Activated T-helper 17 cell treated with anti-CD3 and anti-CD28 coated beads, Interleukin-2, amount 50 U/mL, for 72 hours (primary cell): ENCODE data around the gene PTCSC3. TPM values are rescaled to one million over a fixed set of nuclear protein-coding genes. Genes with fewer than 3 reads are reported as not detected.

Source experiments
- ATAC-seq: fragments of 150-1000 bp; cut with Tn5 transposase; replicated peaks from 2 replicates; pipeline ENCODE4 v1.10.0; 2021; ENCODE audit warnings: mild to moderate bottlenecking, moderate library complexity
- H3K27ac Mint-ChIP-seq: one replicate; pipeline ENCODE4 v1.8.0; 2022; ENCODE audit warnings: mixed read lengths
- H3K27me3 Mint-ChIP-seq: one replicate; pipeline ENCODE4 v1.8.0; 2022; ENCODE audit warnings: mixed read lengths
- H3K36me3 Mint-ChIP-seq: one replicate; pipeline ENCODE4 v1.8.0; 2022; ENCODE audit warnings: low read depth, mild to moderate bottlenecking, mixed read lengths
- H3K4me1 Mint-ChIP-seq: one replicate; pipeline ENCODE4 v1.8.0; 2022; ENCODE audit warnings: mixed read lengths
- H3K4me3 Mint-ChIP-seq: one replicate; pipeline ENCODE4 v1.8.0; 2022; ENCODE audit warnings: mild to moderate bottlenecking, mixed read lengths
- H3K9me3 Mint-ChIP-seq: one replicate; pipeline ENCODE4 v1.8.0; 2022; ENCODE audit warnings: mixed read lengths
- total RNA-seq, 2 donors: library from RNA; stranded (reverse); gene quantifications; one replicate each; pipeline ENCODE4 v1.2.3, GENCODE V29; 2022

Gene PTCSC3
- not detected for total RNA-seq

DNA sequence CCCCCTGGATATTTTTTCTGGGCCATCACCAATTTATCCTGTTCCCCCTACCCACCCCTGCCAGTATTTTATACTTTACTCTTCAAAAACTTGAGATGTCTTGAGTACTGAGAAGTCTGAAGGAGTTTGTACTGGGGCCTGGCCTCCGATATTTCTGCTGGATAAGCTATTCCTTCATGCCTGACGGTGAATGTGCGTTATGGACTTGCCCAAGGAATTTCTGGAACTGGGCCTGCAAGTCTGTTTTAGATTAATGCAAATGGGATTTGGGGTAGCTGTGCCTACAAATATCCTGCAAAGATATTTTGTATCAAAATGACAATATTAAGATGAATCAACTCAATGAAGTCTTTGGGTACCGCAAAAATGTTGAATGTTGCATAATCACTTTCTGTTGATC is at the start of gene PTCSC3:
TSS of gene PTCSC3 (minus strand) at position 199 of the 400 bp plus-strand sequence.
- H3K27me3 Mint-ChIP-seq, result peaks cover 27% of the 10 kb centered on the region
- no peak within 1 kb of the TSS for H3K27ac Mint-ChIP-seq
- ATAC-seq, result no peak
- no peaks in the 10 kb centered on the region for H3K36me3 Mint-ChIP-seq
- no peaks in the 10 kb centered on the region for H3K9me3 Mint-ChIP-seq
- H3K4me3 Mint-ChIP-seq, result no peak within 1 kb of the TSS
- H3K4me1 Mint-ChIP-seq, result no peaks in the 10 kb centered on the region

- Mint-ChIP-seq H3K9me3 (no peaks in the 10 kb centered on the region), H3K36me3 (no peaks in the 10 kb centered on the region), H3K27me3 (peaks cover 7% of the 10 kb centered on the region), H3K4me1 (no peaks in the 10 kb centered on the region), H3K27ac (no peak overlapping the region), H3K4me3 (no peak overlapping the region)
- ATAC-seq, result no peak
Observed at GRCh38 chr14:36226164-36226563, 49.6 kb upstream of the PTCSC3 start.

DNA sequence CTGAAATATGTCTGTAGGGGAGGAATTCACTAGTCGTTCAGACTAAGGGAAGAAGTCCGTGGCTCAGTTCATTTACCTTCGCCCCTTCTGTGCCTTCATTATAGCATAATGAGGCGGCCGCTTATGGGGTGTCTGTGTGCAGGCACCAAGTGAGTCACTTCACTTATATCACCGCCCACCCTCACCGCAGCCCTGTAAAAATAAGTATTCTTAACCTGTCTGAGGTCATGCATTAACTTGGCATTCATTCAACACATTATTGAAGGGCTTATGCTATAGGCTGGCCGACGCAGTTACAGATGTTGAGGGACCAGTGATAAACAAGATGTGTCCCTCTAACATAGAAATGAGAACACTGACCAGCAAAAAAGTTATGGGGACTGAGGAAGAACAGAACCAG is 47.7 kb upstream of the PTCSC3 start:
- Mint-ChIP-seq H3K9me3 (no peaks in the 10 kb centered on the region), H3K27me3 (peaks cover 7% of the 10 kb centered on the region), H3K4me1 (no peaks in the 10 kb centered on the region), H3K4me3 (no peak overlapping the region), H3K36me3 (no peaks in the 10 kb centered on the region), H3K27ac (no peak overlapping the region)
- no peak for ATAC-seq

- Mint-ChIP-seq H3K36me3 (no peaks in the 10 kb centered on the region), H3K9me3 (no peaks in the 10 kb centered on the region), H3K27ac (no peak overlapping the region), H3K27me3 (peaks cover 7% of the 10 kb centered on the region), H3K4me1 (no peaks in the 10 kb centered on the region), H3K4me3 (no peak overlapping the region)
- ATAC-seq, result no peak
Observed at GRCh38 chr14:36223558-36223957, 47.0 kb upstream of the PTCSC3 start.

- H3K9me3 Mint-ChIP-seq, result no peaks in the 10 kb centered on the region
- peaks cover 7% of the 10 kb centered on the region for H3K27me3 Mint-ChIP-seq
- ATAC-seq, result no peak
- H3K4me1 Mint-ChIP-seq, result no peaks in the 10 kb centered on the region
- no peak overlapping the region for H3K4me3 Mint-ChIP-seq
- no peak overlapping the region for H3K27ac Mint-ChIP-seq
- no peaks in the 10 kb centered on the region for H3K36me3 Mint-ChIP-seq
Observed at GRCh38 chr14:36222952-36223468, 46.5 kb upstream of the PTCSC3 start.

GRCh38 chr14:36222337-36222736 is 45.8 kb upstream of the PTCSC3 start:
- Mint-ChIP-seq H3K4me3 (no peak overlapping the region), H3K4me1 (no peaks in the 10 kb centered on the region), H3K27me3 (peaks cover 11% of the 10 kb centered on the region), H3K9me3 (no peaks in the 10 kb centered on the region), H3K27ac (no peak overlapping the region), H3K36me3 (no peaks in the 10 kb centered on the region)
- ATAC-seq, result no peak

GRCh38 chr14:36221112-36221511 is 44.6 kb upstream of the PTCSC3 start:
- H3K4me1 Mint-ChIP-seq, result no peaks in the 10 kb centered on the region

GRCh38 chr14:36217732-36218131 is 41.2 kb upstream of the PTCSC3 start:
- Mint-ChIP-seq H3K27me3 (peaks cover 24% of the 10 kb centered on the region), H3K9me3 (no peaks in the 10 kb centered on the region), H3K4me3 (no peak overlapping the region), H3K36me3 (no peaks in the 10 kb centered on the region), H3K27ac (no peak overlapping the region), H3K4me1 (no peaks in the 10 kb centered on the region)
- no peak for ATAC-seq

More at GRCh38 chr14:36221112-36221511, 44.6 kb upstream of the PTCSC3 start:
- H3K4me3 Mint-ChIP-seq, result no peak overlapping the region
- H3K27ac Mint-ChIP-seq, result no peak overlapping the region
- H3K36me3 Mint-ChIP-seq, result no peaks in the 10 kb centered on the region
- H3K9me3 Mint-ChIP-seq, result no peaks in the 10 kb centered on the region
- ATAC-seq, result no peak
- peaks cover 17% of the 10 kb centered on the region for H3K27me3 Mint-ChIP-seq

DNA sequence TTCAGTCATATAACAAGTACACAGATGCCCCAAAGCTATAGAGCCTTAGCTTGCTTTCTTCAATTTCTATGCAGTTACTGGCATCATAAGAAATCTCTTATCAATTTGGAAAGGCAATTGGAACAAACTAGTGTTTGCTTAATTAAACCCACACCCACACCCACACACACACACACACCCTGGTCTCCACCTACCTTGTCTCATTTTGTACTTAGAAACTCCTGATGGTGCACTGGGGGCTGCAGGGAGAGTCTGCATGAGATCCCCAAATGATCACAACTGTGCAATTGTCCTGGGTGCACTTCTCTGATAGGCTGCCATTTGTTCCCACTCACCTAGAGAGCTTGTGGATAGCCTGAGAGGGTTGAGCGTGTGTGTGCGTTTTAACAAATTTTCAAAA is 40.5 kb upstream of the PTCSC3 start:
- no peak for ATAC-seq
- no peak overlapping the region for H3K4me3 Mint-ChIP-seq
- H3K27me3 Mint-ChIP-seq, result peaks cover 24% of the 10 kb centered on the region
- no peak overlapping the region for H3K27ac Mint-ChIP-seq
- H3K9me3 Mint-ChIP-seq, result no peaks in the 10 kb centered on the region
- H3K36me3 Mint-ChIP-seq, result no peaks in the 10 kb centered on the region
- H3K4me1 Mint-ChIP-seq, result no peaks in the 10 kb centered on the region

DNA sequence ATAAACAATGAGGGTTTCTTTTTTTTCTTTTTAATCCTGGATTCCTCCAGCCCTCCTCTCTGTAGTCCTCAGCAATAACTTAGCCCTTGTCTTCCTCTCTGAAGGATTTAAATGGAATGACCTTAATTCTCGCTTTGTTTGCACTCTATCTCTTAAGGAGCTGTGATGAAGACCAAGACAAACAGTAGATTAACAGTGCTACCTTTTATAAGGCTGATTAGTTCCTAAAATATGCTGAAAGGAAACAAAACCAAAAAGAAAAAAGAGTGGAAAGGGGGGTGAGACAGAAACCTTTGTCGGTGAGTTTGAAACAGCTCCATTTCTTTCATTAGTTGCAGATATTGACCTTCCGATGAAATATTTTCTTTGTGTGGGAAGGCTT is 38.7 kb upstream of the PTCSC3 start:
- no peaks in the 10 kb centered on the region for H3K36me3 Mint-ChIP-seq

DNA sequence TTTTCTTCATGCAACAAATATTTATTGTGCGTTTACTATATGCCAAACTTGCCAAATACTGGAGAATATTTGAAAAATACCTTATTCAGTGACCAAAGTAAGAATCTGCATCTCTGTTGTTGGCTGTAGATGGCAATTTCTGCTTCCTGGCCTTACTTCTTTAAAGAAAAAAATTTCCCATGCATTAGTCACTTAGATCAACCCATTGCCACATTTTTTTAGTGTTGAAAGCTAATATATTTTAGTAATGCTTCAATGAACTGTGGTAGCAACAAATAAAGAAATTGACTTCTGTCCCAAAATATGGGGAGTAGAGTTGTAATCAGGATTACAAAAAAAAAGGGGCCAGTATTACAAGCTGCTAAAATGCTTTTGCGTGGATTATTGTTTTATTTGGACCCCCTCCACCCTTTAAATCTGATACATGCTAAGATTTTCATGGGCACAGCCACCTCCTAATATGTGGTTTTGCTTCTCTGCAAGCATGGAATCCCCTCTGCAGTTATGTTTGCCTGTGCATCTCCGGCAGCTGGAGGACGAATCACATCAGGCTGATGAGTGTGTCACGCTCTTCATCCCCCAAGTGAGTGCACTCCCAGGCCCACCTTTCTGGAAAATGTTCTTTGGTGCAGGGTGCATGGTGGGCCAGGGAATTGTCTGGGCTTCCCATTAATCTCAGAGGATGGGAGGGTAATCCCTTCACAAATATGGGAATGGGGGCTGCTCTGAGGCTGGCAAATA is 38.1 kb upstream of the PTCSC3 start:
- no peaks in the 10 kb centered on the region for H3K4me1 Mint-ChIP-seq
- H3K27ac Mint-ChIP-seq, result no peak overlapping the region
- ATAC-seq, result no peak
- peaks cover 27% of the 10 kb centered on the region for H3K27me3 Mint-ChIP-seq
- H3K36me3 Mint-ChIP-seq, result no peaks in the 10 kb centered on the region
- H3K9me3 Mint-ChIP-seq, result no peaks in the 10 kb centered on the region
- no peak overlapping the region for H3K4me3 Mint-ChIP-seq

More for the DNA sequence above, 38.7 kb upstream of the PTCSC3 start:
- H3K9me3 Mint-ChIP-seq, result no peaks in the 10 kb centered on the region
- no peak overlapping the region for H3K27ac Mint-ChIP-seq
- ATAC-seq, result no peak
- no peaks in the 10 kb centered on the region for H3K4me1 Mint-ChIP-seq
- peaks cover 26% of the 10 kb centered on the region for H3K27me3 Mint-ChIP-seq
- H3K4me3 Mint-ChIP-seq, result no peak overlapping the region

DNA sequence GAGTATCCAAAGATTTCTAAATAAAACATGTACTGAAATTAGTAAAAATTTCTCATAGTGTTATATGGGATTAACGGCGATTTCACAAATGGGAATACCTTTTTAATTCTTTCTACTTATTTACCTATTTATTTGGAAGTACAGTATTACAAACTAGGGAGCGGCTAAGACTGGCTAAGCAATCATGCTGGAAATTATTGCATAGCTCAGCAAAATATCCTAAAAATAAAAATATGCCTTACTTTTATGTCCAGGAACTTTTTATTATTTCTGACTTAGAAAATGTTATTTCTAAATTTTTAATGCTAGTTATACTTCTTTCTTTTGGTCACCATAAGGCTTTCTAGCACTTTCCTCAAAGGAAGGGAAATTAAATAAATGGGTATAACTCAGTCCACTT is 36.5 kb upstream of the PTCSC3 start:
- Mint-ChIP-seq H3K4me3 (no peak overlapping the region), H3K27ac (no peak overlapping the region), H3K36me3 (no peaks in the 10 kb centered on the region), H3K4me1 (no peaks in the 10 kb centered on the region), H3K27me3 (peaks cover 27% of the 10 kb centered on the region), H3K9me3 (no peaks in the 10 kb centered on the region)
- no peak for ATAC-seq

GRCh38 chr14:36212577-36212976 is 36.1 kb upstream of the PTCSC3 start:
- peaks cover 26% of the 10 kb centered on the region for H3K27me3 Mint-ChIP-seq
- no peak overlapping the region for H3K4me3 Mint-ChIP-seq
- no peak overlapping the region for H3K27ac Mint-ChIP-seq
- H3K9me3 Mint-ChIP-seq, result no peaks in the 10 kb centered on the region
- peak; percentile 53 for ATAC-seq
- no peaks in the 10 kb centered on the region for H3K4me1 Mint-ChIP-seq
- H3K36me3 Mint-ChIP-seq, result no peaks in the 10 kb centered on the region

- no peaks in the 10 kb centered on the region for H3K4me1 Mint-ChIP-seq
- no peak for ATAC-seq
- no peak overlapping the region for H3K4me3 Mint-ChIP-seq
- peaks cover 6% of the 10 kb centered on the region for H3K27me3 Mint-ChIP-seq
- H3K36me3 Mint-ChIP-seq, result no peaks in the 10 kb centered on the region
- H3K9me3 Mint-ChIP-seq, result no peaks in the 10 kb centered on the region
- H3K27ac Mint-ChIP-seq, result no peak overlapping the region
Observed at GRCh38 chr14:36208690-36209278, 32.3 kb upstream of the PTCSC3 start.

DNA sequence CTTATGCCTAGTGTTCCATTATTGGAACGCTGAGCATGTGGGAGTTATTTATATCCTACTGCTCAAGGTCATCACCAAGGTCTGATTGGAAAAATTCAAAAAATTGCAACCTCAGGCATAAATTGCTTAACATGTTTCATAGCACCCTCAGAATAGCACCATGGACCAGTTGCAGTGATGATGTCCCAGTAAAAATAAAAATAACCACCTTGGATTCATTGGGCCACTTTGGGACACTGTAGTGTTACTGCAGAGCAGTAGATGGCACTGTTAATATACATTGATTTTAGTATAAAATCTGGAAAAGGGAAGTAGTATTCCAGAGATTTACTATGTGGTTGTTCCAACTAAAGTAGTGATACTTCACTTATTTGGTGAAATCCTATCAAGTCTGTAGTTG is 31.0 kb upstream of the PTCSC3 start:
- no peaks in the 10 kb centered on the region for H3K9me3 Mint-ChIP-seq

More for the DNA sequence above, 31.0 kb upstream of the PTCSC3 start:
- ATAC-seq, result no peak
- H3K4me1 Mint-ChIP-seq, result no peaks in the 10 kb centered on the region
- no peak overlapping the region for H3K4me3 Mint-ChIP-seq
- no peaks in the 10 kb centered on the region for H3K36me3 Mint-ChIP-seq
- no peak overlapping the region for H3K27ac Mint-ChIP-seq
- peaks cover 7% of the 10 kb centered on the region for H3K27me3 Mint-ChIP-seq
